Testis (tissue), 2 donors: ENCODE measurements around the gene RPTOR.

ENCODE experiments used
- CTCF ChIP-seq, 3 experiments: fragments of 450-650 bp in 2 of 3; fragments of 200-600 bp in 1 of 3; sonication (generic) in 1 of 3; IDR thresholded peaks; one replicate each; pipeline ENCODE4 v1.5.1; 2016 to 2019; ENCODE audit warnings: antibody characterized with exemption in 3 of 3, mild to moderate bottlenecking in 2 of 3, moderate library complexity in 1 of 3
- POLR2A ChIP-seq: fragments of 450-650 bp; IDR thresholded peaks from one replicate; pipeline ENCODE4 v1.6.1; 2017; ENCODE audit warnings: antibody characterized with exemption, mild to moderate bottlenecking, moderate library complexity

DNA sequence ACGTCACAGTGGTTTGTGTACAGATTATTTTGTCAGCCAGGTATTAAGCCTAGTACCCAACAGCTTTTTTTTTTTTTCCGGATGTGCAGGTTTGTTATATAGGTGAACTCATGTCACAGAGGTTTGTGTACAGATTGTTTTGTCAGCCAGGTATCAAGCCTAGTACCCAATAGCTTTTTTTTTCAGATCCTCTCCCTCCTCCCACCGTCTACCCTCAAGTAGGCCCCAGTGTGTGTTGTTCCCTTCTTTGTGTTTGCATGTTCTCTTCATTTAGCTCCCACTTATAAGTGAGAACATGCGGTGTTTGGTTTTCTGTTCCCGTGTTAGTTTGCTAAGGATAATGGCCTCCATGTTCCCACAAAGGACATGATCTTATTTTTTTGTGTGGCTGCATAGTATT, 19.9 kb downstream of the RPTOR start:
- TF ChIP-seq CTCF (IDR thresholded peaks at IDR 0.05) (no peak), POLR2A (no peak)
